COR-L47 (cell line): ENCODE data around the gene PROX2.

ENCODE experiments used
- DNase-seq: peaks from one replicate; lab custom pipeline; 2025; lab: John Stamatoyannopoulos, UW

PROX2 gene

GRCh38 chr14:74875941-74876913 lies at the start of gene PROX2:
Gene PROX2 (minus strand): TSS chr14:74876145. CDS start chr14:74863834, 12,311 bp downstream.
- no peak for DNase-seq

- no peak for DNase-seq
Observed at GRCh38 chr14:74924061-74924460, 48.1 kb upstream of the PROX2 start.

- peak; percentile 89 for DNase-seq
Observed at GRCh38 chr14:74922752-74923401, 46.9 kb upstream of the PROX2 start, which contains the start of gene RPS6KL1. Gene RPS6KL1 (minus strand): TSS chr14:74923260. CDS start chr14:74921541, 1,719 bp downstream.

- no peak for DNase-seq
Observed at GRCh38 chr14:74921987-74922751, 46.2 kb upstream of the PROX2 start.

- DNase-seq = no peak
Observed at GRCh38 chr14:74921053-74921620, 45.2 kb upstream of the PROX2 start.

GRCh38 chr14:74920281-74920680 lies 44.3 kb upstream of the PROX2 start:
- DNase-seq = no peak

- no peak for DNase-seq
Observed at GRCh38 chr14:74919421-74920165, 43.6 kb upstream of the PROX2 start.

- no peak for DNase-seq
Observed at GRCh38 chr14:74918380-74918779, 42.4 kb upstream of the PROX2 start.

GRCh38 chr14:74917646-74918081 lies 41.7 kb upstream of the PROX2 start:
- no peak for DNase-seq

- no peak for DNase-seq
Observed at GRCh38 chr14:74917178-74917543, 41.2 kb upstream of the PROX2 start.

GRCh38 chr14:74915826-74916225 lies 39.9 kb upstream of the PROX2 start:
- no peak for DNase-seq

- DNase-seq = no peak
Observed at GRCh38 chr14:74915426-74915825, 39.5 kb upstream of the PROX2 start.

- DNase-seq = peak; percentile 18
Observed at GRCh38 chr14:74913986-74914573, 38.1 kb upstream of the PROX2 start.

- DNase-seq = no peak
Observed at GRCh38 chr14:74913393-74913910, 37.5 kb upstream of the PROX2 start.

GRCh38 chr14:74912801-74913200 lies 36.9 kb upstream of the PROX2 start:
- DNase-seq = no peak

GRCh38 chr14:74912111-74912510 lies 36.2 kb upstream of the PROX2 start:
- no peak for DNase-seq

GRCh38 chr14:74911704-74912103 lies 35.8 kb upstream of the PROX2 start:
- no peak for DNase-seq

GRCh38 chr14:74911221-74911620 lies 35.3 kb upstream of the PROX2 start:
- DNase-seq = no peak

- DNase-seq = no peak
Observed at GRCh38 chr14:74910556-74910955, 34.6 kb upstream of the PROX2 start.

GRCh38 chr14:74909911-74910310 lies 34.0 kb upstream of the PROX2 start:
- no peak for DNase-seq

- no peak for DNase-seq
Observed at GRCh38 chr14:74909501-74909900, 33.6 kb upstream of the PROX2 start.
